Chondrocyte (in vitro differentiated cells): ENCODE results near the gene TLK2. TPM values are rescaled to one million over a fixed set of nuclear protein-coding genes. Genes with fewer than 3 reads are reported as not detected.
A peak's percentile ranks its signal among the peaks of the same experiment; 100 is the strongest.
"Not testable (repeated sequence)": the region's sequence is repeated elsewhere in the genome, so short reads cannot be mapped to it uniquely, and the experiment has no call there.

Experiments used
- DNase-seq: peaks from one replicate; pipeline ENCODE4 v3.0.0; 2021; ENCODE audit warnings: mixed read lengths, low spot score
- H3K27ac Mint-ChIP-seq: one replicate; pipeline ENCODE4 v1.8.0; 2021; ENCODE audit warnings: mild to moderate bottlenecking, moderate library complexity, mixed read lengths; ENCODE audit not compliant: unreplicated experiment
- H3K27me3 Mint-ChIP-seq: 2 replicates; pipeline ENCODE4 v1.8.0; 2021; ENCODE audit warnings: low read depth, mixed read lengths
- H3K36me3 Mint-ChIP-seq: 2 replicates; pipeline ENCODE4 v1.8.0; 2021; ENCODE audit warnings: low read depth, mixed read lengths
- H3K4me1 Mint-ChIP-seq: 2 replicates; pipeline ENCODE4 v1.8.0; 2021; ENCODE audit warnings: low read depth, mild to moderate bottlenecking, mixed read lengths
- H3K4me3 Mint-ChIP-seq: one replicate; pipeline ENCODE4 v1.8.0; 2021; ENCODE audit warnings: mild to moderate bottlenecking, moderate library complexity, mixed read lengths; ENCODE audit not compliant: unreplicated experiment
- H3K9me3 Mint-ChIP-seq: 2 replicates; pipeline ENCODE4 v1.8.0; 2021; ENCODE audit warnings: low read depth, mixed read lengths
- CTCF ChIP-seq: fragments of 200-600 bp; sonication (generic); IDR thresholded peaks from 2 replicates; pipeline ENCODE4 v1.5.0; 2021; ENCODE audit warnings: antibody characterized with exemption, mild to moderate bottlenecking, moderate library complexity
- total RNA-seq: library from RNA; stranded (reverse); gene quantifications from 3 replicates; pipeline ENCODE4 v1.2.1, GENCODE V29; 2021

Gene TLK2
- total RNA-seq, 1 donor from 2014 or later: 35.5 TPM

GRCh38 chr17:62456016-62456415 lies 22.6 kb upstream of the TLK2 start:
- Mint-ChIP-seq H3K4me1 (no peaks in the 10 kb centered on the region), H3K27me3 (no peaks in the 10 kb centered on the region), H3K27ac (no peak overlapping the region), H3K4me3 (no peak overlapping the region), H3K36me3 (peaks cover 2% of the 10 kb centered on the region), H3K9me3 (no peaks in the 10 kb centered on the region)
- DNase-seq: peak; percentile 62
- TF ChIP-seq CTCF: no peak

- H3K27ac Mint-ChIP-seq, H3K4me1 Mint-ChIP-seq, H3K27me3 Mint-ChIP-seq, H3K36me3 Mint-ChIP-seq, H3K9me3 Mint-ChIP-seq, H3K4me3 Mint-ChIP-seq: not testable (repeated sequence)
- peak; percentile 10 for DNase-seq
Measured at GRCh38 chr17:62458483-62458882, 20.1 kb upstream of the TLK2 start.

- H3K36me3 Mint-ChIP-seq, H3K4me1 Mint-ChIP-seq, H3K27me3 Mint-ChIP-seq, H3K9me3 Mint-ChIP-seq, H3K27ac Mint-ChIP-seq, DNase-seq, H3K4me3 Mint-ChIP-seq: not testable (repeated sequence)
Measured at GRCh38 chr17:62464422-62464821, 14.2 kb upstream of the TLK2 start.

- H3K4me3 Mint-ChIP-seq, H3K36me3 Mint-ChIP-seq, H3K4me1 Mint-ChIP-seq, H3K27me3 Mint-ChIP-seq, H3K9me3 Mint-ChIP-seq, H3K27ac Mint-ChIP-seq: not testable (repeated sequence)
- peak; percentile 84 for DNase-seq
Measured at GRCh38 chr17:62465271-62465670, 13.4 kb upstream of the TLK2 start.

GRCh38 chr17:62470666-62471379 lies 7.8 kb upstream of the TLK2 start:
- peak; percentile 68 for DNase-seq
- peak overlapping the region; percentile 71 for H3K27ac Mint-ChIP-seq
- H3K9me3 Mint-ChIP-seq, H3K4me3 Mint-ChIP-seq, H3K36me3 Mint-ChIP-seq, H3K4me1 Mint-ChIP-seq, H3K27me3 Mint-ChIP-seq: not testable (repeated sequence)

GRCh38 chr17:62471380-62471880 lies 7.2 kb upstream of the TLK2 start:
- H3K9me3 Mint-ChIP-seq, H3K27me3 Mint-ChIP-seq, H3K27ac Mint-ChIP-seq, H3K4me3 Mint-ChIP-seq, H3K4me1 Mint-ChIP-seq, H3K36me3 Mint-ChIP-seq, DNase-seq: not testable (repeated sequence)

GRCh38 chr17:62473030-62473982 lies 5.3 kb upstream of the TLK2 start:
- H3K4me1 Mint-ChIP-seq: peaks cover 13% of the 10 kb centered on the region
- peak; percentile 25 for DNase-seq
- not testable (repeated sequence) for H3K9me3 Mint-ChIP-seq, H3K27ac Mint-ChIP-seq, H3K36me3 Mint-ChIP-seq, H3K4me3 Mint-ChIP-seq, H3K27me3 Mint-ChIP-seq

GRCh38 chr17:62477111-62477510 lies 1.5 kb upstream of the TLK2 start:
- Mint-ChIP-seq H3K4me3 (peak overlapping the region; percentile 72), H3K4me1 (peaks cover 26% of the 10 kb centered on the region), H3K27ac (peak overlapping the region; percentile 34)
- H3K36me3 Mint-ChIP-seq, H3K9me3 Mint-ChIP-seq, H3K27me3 Mint-ChIP-seq: not testable (repeated sequence)
- DNase-seq: peak; percentile 29
